H9 (cell line): ENCODE data around the gene FICD. TPM values are rescaled to one million over a fixed set of nuclear protein-coding genes. Genes with fewer than 3 reads are reported as not detected.

ENCODE experiments used
- DNase-seq: peaks from one replicate; pipeline ENCODE4 v3.0.0-alpha.2; 2017
- H2AFZ ChIP-seq: one replicate; pipeline ENCODE4 v1.6.1; 2013; ENCODE audit warnings: mild to moderate bottlenecking, low read length, control low read depth, moderate library complexity
- H2AK5ac ChIP-seq: 2 replicates; pipeline ENCODE4 v1.6.1; 2013; ENCODE audit warnings: low read length, control low read depth, mixed read lengths; ENCODE audit not compliant: insufficient read length
- H2BK120ac ChIP-seq: one replicate; pipeline ENCODE4 v1.6.1; 2013; ENCODE audit warnings: low read depth, mild to moderate bottlenecking, low read length, control low read depth, inconsistent platforms; ENCODE audit not compliant: poor library complexity, severe bottlenecking
- H2BK12ac ChIP-seq: 2 replicates; pipeline ENCODE4 v1.6.1; 2013; ENCODE audit warnings: low read length, control low read depth, mixed read lengths, low read depth; ENCODE audit not compliant: insufficient read length
- H2BK15ac ChIP-seq: 2 replicates; pipeline ENCODE4 v1.6.1; 2013; ENCODE audit warnings: low read depth, low read length, control low read depth
- H2BK20ac ChIP-seq: one replicate; pipeline ENCODE4 v1.6.1; 2013; ENCODE audit warnings: low read depth, mild to moderate bottlenecking, low read length, control low read depth, inconsistent platforms; ENCODE audit not compliant: poor library complexity, severe bottlenecking
- H2BK5ac ChIP-seq: 2 replicates; pipeline ENCODE4 v1.6.1; 2013; ENCODE audit warnings: low read length, control low read depth, mixed read lengths; ENCODE audit not compliant: insufficient read length
- H3K14ac ChIP-seq: 2 replicates; pipeline ENCODE4 v1.6.1; 2013; ENCODE audit warnings: low read length, control low read depth; ENCODE audit not compliant: insufficient read depth
- H3K18ac ChIP-seq: 2 replicates; pipeline ENCODE4 v1.6.1; 2013; ENCODE audit warnings: low read depth, mild to moderate bottlenecking, mixed read lengths, low read length, control low read depth; ENCODE audit not compliant: insufficient read length
- H3K23ac ChIP-seq: 2 replicates; pipeline ENCODE4 v1.6.1; 2013; ENCODE audit warnings: low read length, control low read depth, mixed read lengths, low read depth; ENCODE audit not compliant: insufficient read length
- H3K23me2 ChIP-seq: 2 replicates; pipeline ENCODE4 v1.6.1; 2013; ENCODE audit warnings: low read depth, mild to moderate bottlenecking, mixed read lengths, low read length, control low read depth; ENCODE audit not compliant: insufficient read length, poor library complexity, severe bottlenecking
- H3K27ac ChIP-seq: 2 replicates; pipeline ENCODE4 v1.5.1; 2013; ENCODE audit warnings: low read length, control low read depth, mixed read lengths, low read depth; ENCODE audit not compliant: insufficient read length
- H3K27me3 ChIP-seq: 2 replicates; pipeline ENCODE4 v1.6.1; 2013; ENCODE audit warnings: low read length, control low read depth, inconsistent platforms; ENCODE audit not compliant: insufficient read depth
- H3K4ac ChIP-seq: 2 replicates; pipeline ENCODE4 v1.6.1; 2013; ENCODE audit warnings: low read depth, mild to moderate bottlenecking, control low read depth, inconsistent platforms, low read length, moderate library complexity
- H3K4me1 ChIP-seq: 2 replicates; pipeline ENCODE4 v1.6.1; 2013; ENCODE audit warnings: low read length, control low read depth, inconsistent platforms; ENCODE audit not compliant: insufficient read depth
- H3K4me2 ChIP-seq: 2 replicates; pipeline ENCODE4 v1.6.1; 2013; ENCODE audit warnings: low read length, control low read depth, mixed read lengths; ENCODE audit not compliant: insufficient read length, insufficient read depth
- H3K56ac ChIP-seq: 2 replicates; pipeline ENCODE4 v1.6.1; 2013; ENCODE audit warnings: low read depth, mild to moderate bottlenecking, mixed read lengths, low read length, control low read depth; ENCODE audit not compliant: insufficient read length
- H3K79me1 ChIP-seq: 2 replicates; pipeline ENCODE4 v1.6.1; 2013; ENCODE audit warnings: low read depth, mild to moderate bottlenecking, moderate library complexity, low read length, control low read depth, inconsistent platforms; ENCODE audit not compliant: insufficient read depth, poor library complexity, severe bottlenecking
- H3K79me2 ChIP-seq: 2 replicates; pipeline ENCODE4 v1.6.1; 2013; ENCODE audit warnings: low read length, control low read depth, inconsistent platforms; ENCODE audit not compliant: insufficient read depth
- H3K9ac ChIP-seq: 2 replicates; pipeline ENCODE4 v1.6.1; 2013; ENCODE audit warnings: low read length, control low read depth, mixed read lengths; ENCODE audit not compliant: insufficient read length; ENCODE audit errors: extremely low read depth
- H3K9me3 ChIP-seq: one replicate; pipeline ENCODE4 v1.6.1; 2013; ENCODE audit warnings: low read depth, low read length, inconsistent platforms; ENCODE audit not compliant: control insufficient read depth
- H3T11ph ChIP-seq: one replicate; pipeline ENCODE4 v1.6.1; 2013; ENCODE audit warnings: mild to moderate bottlenecking, low read length, control low read depth, inconsistent platforms
- H4K20me1 ChIP-seq: one replicate; pipeline ENCODE4 v1.6.1; 2013; ENCODE audit not compliant: control insufficient read depth, insufficient read length, insufficient read depth
- H4K5ac ChIP-seq: 2 replicates; pipeline ENCODE4 v1.6.1; 2013; ENCODE audit warnings: low read depth, mild to moderate bottlenecking, mixed read lengths, low read length, control low read depth; ENCODE audit not compliant: insufficient read length
- H4K8ac ChIP-seq: replicated peaks from 2 replicates; pipeline ENCODE4 v1.6.1; 2013; ENCODE audit warnings: low read length, control low read depth, mixed read lengths, low read depth; ENCODE audit not compliant: insufficient read length
- H4K91ac ChIP-seq: 2 replicates; pipeline ENCODE4 v1.6.1; 2013; ENCODE audit warnings: low read depth, mild to moderate bottlenecking, moderate library complexity, mixed read lengths, low read length, control low read depth; ENCODE audit not compliant: insufficient read length
- H3K27ac Mint-ChIP-seq, 3 experiments: 2 replicates in 2 of 3; 3 replicates in 1 of 3; pipeline ENCODE4 v1.8.0; 2020 to 2021; ENCODE audit warnings: mixed read lengths in 3 of 3, mild to moderate bottlenecking in 1 of 3, moderate library complexity in 1 of 3
- H3K27me3 Mint-ChIP-seq: 2 replicates; pipeline ENCODE4 v1.8.0; 2021; ENCODE audit warnings: low read depth, mild to moderate bottlenecking, moderate library complexity, mixed read lengths
- H3K36me3 Mint-ChIP-seq, 3 experiments: 2 replicates in 2 of 3; 3 replicates in 1 of 3; pipeline ENCODE4 v1.8.0; 2020 to 2021; ENCODE audit warnings: low read depth in 3 of 3, mixed read lengths in 3 of 3; ENCODE audit not compliant: insufficient read depth in 1 of 3
- H3K4me1 Mint-ChIP-seq, 2 experiments: 2 replicates each; pipeline ENCODE4 v1.8.0; 2020; ENCODE audit warnings: mixed read lengths in 2 of 2
- H3K4me3 Mint-ChIP-seq, 2 experiments: 2 replicates in 1 of 2; 3 replicates in 1 of 2; pipeline ENCODE4 v1.8.0; 2020 to 2021; ENCODE audit warnings: mild to moderate bottlenecking in 2 of 2, mixed read lengths in 2 of 2, moderate library complexity in 1 of 2
- H3K9me3 Mint-ChIP-seq, 2 experiments: 2 replicates in 1 of 2; 3 replicates in 1 of 2; pipeline ENCODE4 v1.8.0; 2020; ENCODE audit warnings: mild to moderate bottlenecking in 2 of 2, mixed read lengths in 2 of 2, moderate library complexity in 1 of 2
- WGBS: extraction: QIAGEN DNeasy Blood & Tissue Kit; methylation state at CpG from one replicate; pipeline ENCODE4 v1.1.7; 2013; ENCODE audit warnings: missing lambda C conversion rate, low lambda C conversion rate, mixed read lengths; ENCODE audit not compliant: insufficient read length; ENCODE audit errors: extremely low coverage; 5-methylcytosine and 5-hydroxymethylcytosine counted together
- total RNA-seq: library from RNA; stranded (reverse); gene quantifications from 2 replicates; pipeline ENCODE4 v1.2.1, GENCODE V29; 2021
- TF ChIP-seq, protein P1 (sequence below): fragments of 200-600 bp; sonication (generic); conservative IDR thresholded peaks from 3 replicates; pipeline ENCODE4 v1.8.0; 2021; ENCODE audit warnings: antibody characterized with exemption, mild to moderate bottlenecking

Gene FICD
- total RNA-seq, 1 experiment from 2014 or later = 5.1 TPM

DNA sequence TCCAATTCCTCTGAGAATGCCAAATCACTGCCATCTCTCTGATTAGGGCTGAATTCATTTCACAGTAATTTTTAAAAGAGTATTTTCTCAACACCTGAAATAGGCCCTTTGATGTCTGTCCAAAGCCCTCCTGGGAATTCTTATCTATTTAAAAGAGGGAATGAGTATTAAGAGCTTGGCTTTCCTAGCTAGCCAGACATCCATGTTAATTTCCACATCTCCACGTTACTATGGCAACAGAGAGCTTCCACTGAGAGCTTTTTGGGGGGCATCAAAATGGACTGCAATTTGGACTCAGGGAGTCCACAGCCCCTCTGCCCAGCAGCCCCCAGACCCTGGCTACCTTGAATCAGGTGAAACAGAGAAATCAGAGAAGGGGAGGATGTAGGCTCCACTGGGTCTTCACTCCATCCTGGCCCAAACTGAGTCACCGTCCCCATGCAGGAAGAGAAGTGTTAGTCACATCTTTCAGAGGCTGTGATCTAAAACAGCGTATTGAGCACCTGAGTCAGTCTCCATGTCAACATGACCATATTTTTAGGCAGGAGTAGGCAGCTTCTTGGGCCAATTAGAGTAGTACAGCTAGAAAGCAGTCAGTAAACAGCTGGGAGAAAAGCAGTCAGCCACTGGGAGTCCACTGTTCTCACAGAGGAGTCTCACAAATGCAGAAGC is 7.0 kb upstream of the FICD start:
- peaks cover 10 to 13% of the 10 kb centered on the region in 2 experiments for H3K9me3 Mint-ChIP-seq

More for the DNA sequence above, 7.0 kb upstream of the FICD start:
- Histone ChIP-seq H3T11ph (no peak overlapping the region), H2BK15ac (no peak overlapping the region), H3K14ac (no peak overlapping the region), H3K18ac (no peak overlapping the region), H4K20me1 (no peaks in the 10 kb centered on the region), H3K23me2 (no peaks in the 10 kb centered on the region), H3K4ac (no peak overlapping the region), H3K79me2 (no peaks in the 10 kb centered on the region), H3K27me3 (no peaks in the 10 kb centered on the region), H3K27ac (no peak overlapping the region), H3K56ac (no peak overlapping the region), H2AK5ac (no peak overlapping the region), H2BK5ac (no peak overlapping the region), H3K79me1 (no peaks in the 10 kb centered on the region), H4K91ac (no peak overlapping the region), H2BK120ac (no peak overlapping the region), H2BK12ac (no peak overlapping the region), H2AFZ (no peak overlapping the region), H2BK20ac (no peak overlapping the region), H3K9ac (no peak overlapping the region), H3K9me3 (no peaks in the 10 kb centered on the region), H3K23ac (no peak overlapping the region), H4K8ac (no peak overlapping the region), H3K4me2 (no peak overlapping the region), H4K5ac (no peak overlapping the region), H3K4me1 (0 out of 2 replicates have a peak, but pooled peaks cover 3% of the 10 kb centered on the region)
- H3K36me3 Mint-ChIP-seq = peaks cover 3 to 4% (median 3%) of the 10 kb centered on the region in 3 experiments; a peak in 6 of 7 replicates
- H3K4me1 Mint-ChIP-seq = peaks cover 8 to 11% of the 10 kb centered on the region in 2 experiments; a peak in 3 of 4 replicates
- TF ChIP-seq, protein P1, sequence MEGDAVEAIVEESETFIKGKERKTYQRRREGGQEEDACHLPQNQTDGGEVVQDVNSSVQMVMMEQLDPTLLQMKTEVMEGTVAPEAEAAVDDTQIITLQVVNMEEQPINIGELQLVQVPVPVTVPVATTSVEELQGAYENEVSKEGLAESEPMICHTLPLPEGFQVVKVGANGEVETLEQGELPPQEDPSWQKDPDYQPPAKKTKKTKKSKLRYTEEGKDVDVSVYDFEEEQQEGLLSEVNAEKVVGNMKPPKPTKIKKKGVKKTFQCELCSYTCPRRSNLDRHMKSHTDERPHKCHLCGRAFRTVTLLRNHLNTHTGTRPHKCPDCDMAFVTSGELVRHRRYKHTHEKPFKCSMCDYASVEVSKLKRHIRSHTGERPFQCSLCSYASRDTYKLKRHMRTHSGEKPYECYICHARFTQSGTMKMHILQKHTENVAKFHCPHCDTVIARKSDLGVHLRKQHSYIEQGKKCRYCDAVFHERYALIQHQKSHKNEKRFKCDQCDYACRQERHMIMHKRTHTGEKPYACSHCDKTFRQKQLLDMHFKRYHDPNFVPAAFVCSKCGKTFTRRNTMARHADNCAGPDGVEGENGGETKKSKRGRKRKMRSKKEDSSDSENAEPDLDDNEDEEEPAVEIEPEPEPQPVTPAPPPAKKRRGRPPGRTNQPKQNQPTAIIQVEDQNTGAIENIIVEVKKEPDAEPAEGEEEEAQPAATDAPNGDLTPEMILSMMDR = no peak
- H3K27ac Mint-ChIP-seq = no peak overlapping the region
- no CpG with 5 or more reads among the region's 3 CpGs for WGBS
- no peak for DNase-seq
- peaks cover 1% of the 10 kb centered on the region; the same call in 1 of the 2 replicates for H3K27me3 Mint-ChIP-seq
- no peak overlapping the region for H3K4me3 Mint-ChIP-seq
